ENCODE data around the gene C16orf78. TPM values are rescaled to one million over a fixed set of nuclear protein-coding genes. Genes with fewer than 3 reads are reported as not detected.

The C16orf78 gene
- total RNA-seq, 4 donors from 2014 or later, result not detected

- Histone ChIP-seq H3K9me3 (no peaks in the 10 kb centered on the region), H3K4me1 (no peaks in the 10 kb centered on the region), H3K27me3 (no peaks in the 10 kb centered on the region), H3K36me3 (no peaks in the 10 kb centered on the region), H3K27ac (no peak overlapping the region), H3K4me3 (no peak overlapping the region)
- DNase-seq (ENCODE audit: low spot score in 2 of 2), result no peak
- WGBS, 2 donors, result 64 to 69% methylated on average over 1 of the region's 1 CpG
- TF ChIP-seq CTCF (IDR thresholded peaks at IDR 0.05) (no peak), EP300 (IDR thresholded peaks at IDR 0.05) (no peak), POLR2A (IDR thresholded peaks at IDR 0.05) (no peak)
Observed at GRCh38 chr16:49395021-49395420, 21.4 kb downstream of the C16orf78 start.

- Histone ChIP-seq H3K4me1 (no peaks in the 10 kb centered on the region), H3K36me3 (no peaks in the 10 kb centered on the region), H3K27ac (no peak overlapping the region), H3K9me3 (no peaks in the 10 kb centered on the region), H3K27me3 (no peaks in the 10 kb centered on the region), H3K4me3 (no peak overlapping the region)
- DNase-seq (ENCODE audit: low spot score in 2 of 2), result no peak
- TF ChIP-seq CTCF (IDR thresholded peaks at IDR 0.05), result no peak
- TF ChIP-seq EP300 (IDR thresholded peaks at IDR 0.05), result no peak
- no peak for TF ChIP-seq POLR2A (IDR thresholded peaks at IDR 0.05)
- WGBS, 2 donors, result 80 to 85% methylated on average over 12 of the region's 12 CpGs
Observed at GRCh38 chr16:49396206-49396720, 22.7 kb downstream of the C16orf78 start.

- H3K27ac ChIP-seq, result no peak overlapping the region
- 88 to 90% methylated on average over 6 of the region's 6 CpGs for WGBS, 2 donors
- H3K36me3 ChIP-seq, result no peaks in the 10 kb centered on the region
- no peak for DNase-seq (ENCODE audit: low spot score in 2 of 2)
- H3K9me3 ChIP-seq, result peaks cover 0 to 10% (median 0%) of the 10 kb centered on the region in 4 donors
- H3K4me1 ChIP-seq, result no peaks in the 10 kb centered on the region
- no peaks in the 10 kb centered on the region for H3K27me3 ChIP-seq
- TF ChIP-seq POLR2A (IDR thresholded peaks at IDR 0.05), result no peak
- TF ChIP-seq EP300 (IDR thresholded peaks at IDR 0.05), result no peak
- no peak for TF ChIP-seq CTCF (IDR thresholded peaks at IDR 0.05)
- no peak overlapping the region for H3K4me3 ChIP-seq
Observed at GRCh38 chr16:49398761-49399160, 25.2 kb downstream of the C16orf78 start.

- Histone ChIP-seq H3K4me3 (no peak overlapping the region), H3K9me3 (peaks cover 0 to 11% (median 0%) of the 10 kb centered on the region in 4 donors), H3K27ac (no peak overlapping the region), H3K36me3 (no peaks in the 10 kb centered on the region), H3K4me1 (no peaks in the 10 kb centered on the region), H3K27me3 (no peaks in the 10 kb centered on the region)
- 76 to 77% methylated on average over 9 of the region's 9 CpGs for WGBS, 2 donors
- DNase-seq (ENCODE audit: low spot score in 2 of 2), result no peak
- TF ChIP-seq CTCF (IDR thresholded peaks at IDR 0.05) (no peak), POLR2A (IDR thresholded peaks at IDR 0.05) (no peak), EP300 (IDR thresholded peaks at IDR 0.05) (no peak)
Observed at GRCh38 chr16:49399594-49400364, 26.2 kb downstream of the C16orf78 start.

- no peak for DNase-seq (ENCODE audit: low spot score in 2 of 2)
- H3K4me3 ChIP-seq, result no peak overlapping the region
- no peaks in the 10 kb centered on the region for H3K4me1 ChIP-seq
- no peaks in the 10 kb centered on the region for H3K27me3 ChIP-seq
- TF ChIP-seq EP300 (IDR thresholded peaks at IDR 0.05) (no peak), POLR2A (IDR thresholded peaks at IDR 0.05) (no peak), CTCF (IDR thresholded peaks at IDR 0.05) (no peak)
- peaks cover 0 to 11% (median 0%) of the 10 kb centered on the region in 4 donors for H3K9me3 ChIP-seq
- H3K36me3 ChIP-seq, result no peaks in the 10 kb centered on the region
- WGBS, 2 donors, result 85 to 93% methylated on average over 7 of the region's 7 CpGs
- H3K27ac ChIP-seq, result no peak overlapping the region
Observed at GRCh38 chr16:49400611-49401010, 27.0 kb downstream of the C16orf78 start.
